ENCODE results near the gene HSPBP1. TPM values are rescaled to one million over a fixed set of nuclear protein-coding genes. Genes with fewer than 3 reads are reported as not detected.

Gene HSPBP1
- total and polyA plus RNA-seq, 9 of the 15 experiments (the other 6 are each of a cell fraction or from before 2014, with no cell fraction given), result 0.83 to 81.3 (median 21.8) TPM

GRCh38 chr19:55259540-55260210, 20.2 kb downstream of the HSPBP1 start (continued):
- TF ChIP-seq DACH1 (IDR thresholded peaks at IDR 0.05; ENCODE audit: partially characterized antibody) (no peak), MAX (CRISPR knock-in tag; IDR thresholded peaks at IDR 0.05) (no peak), ASH1L (IDR thresholded peaks at IDR 0.05; ENCODE audit: borderline replicate concordance, low read depth, partially characterized antibody) (no peak), DNMT1 (IDR thresholded peaks at IDR 0.05) (0 out of 2 replicates have a peak, but pooled peaks have one; percentile 86), SRSF7 (optimal IDR thresholded peaks at IDR 0.05; ENCODE audit: low read depth, low read length) (no peak), E2F3 (CRISPR knock-in tag; IDR thresholded peaks at IDR 0.05) (no peak), GATAD2B (IDR thresholded peaks at IDR 0.05; ENCODE audit: borderline replicate concordance) (no peak), GTF2A2 (tag; IDR thresholded peaks at IDR 0.05) (no peak), ELK3 (CRISPR knock-in tag; IDR thresholded peaks at IDR 0.05) (no peak), HBP1 (CRISPR knock-in tag; IDR thresholded peaks at IDR 0.05) (no peak), BHLHE40 (IDR thresholded peaks at IDR 0.05; ENCODE audit: low read length) (no peak), GATAD2A (IDR thresholded peaks at IDR 0.05) (no peak), ZNF3 (CRISPR knock-in tag; IDR thresholded peaks at IDR 0.05) (no peak), ZNF431 (CRISPR knock-in tag; IDR thresholded peaks at IDR 0.05) (no peak), ERF (CRISPR knock-in tag; IDR thresholded peaks at IDR 0.05) (no peak), SMAD1 (IDR thresholded peaks at IDR 0.05; ENCODE audit: low read depth, low read length, partially characterized antibody) (no peak), GABPB1 (CRISPR knock-in tag; IDR thresholded peaks at IDR 0.05) (0 out of 2 replicates have a peak, but pooled peaks have one; percentile 8), ARID1B (IDR thresholded peaks at IDR 0.05) (no peak; the same call in 1 of the 2 replicates), ETS1 (conservative IDR thresholded peaks at IDR 0.05; ENCODE audit: control insufficient read depth, low read depth, low read length) (no peak), RUNX1 (IDR thresholded peaks at IDR 0.05; ENCODE audit: low read depth) (no peak), NKRF (IDR thresholded peaks at IDR 0.05; ENCODE audit: borderline replicate concordance) (no peak), SIRT6 (IDR thresholded peaks at IDR 0.05; ENCODE audit: low read depth, low read length) (no peak)
